Loucy (cell line): ENCODE data around the gene ZNF79.

Source experiments
- EZH2phosphoT487 ChIP-seq: fragments of 200-600 bp; IDR thresholded peaks from 2 replicates; pipeline ENCODE4 v1.6.1; 2018; ENCODE audit warnings: antibody characterized with exemption, mild to moderate bottlenecking, moderate library complexity, borderline replicate concordance
- TF ChIP-seq, protein P1 (sequence below): fragments of 200-600 bp; sonication (generic); conservative IDR thresholded peaks from 2 replicates; pipeline ENCODE4 v1.5.1; 2014; ENCODE audit warnings: mild to moderate bottlenecking, antibody characterized with exemption, low read length

DNA sequence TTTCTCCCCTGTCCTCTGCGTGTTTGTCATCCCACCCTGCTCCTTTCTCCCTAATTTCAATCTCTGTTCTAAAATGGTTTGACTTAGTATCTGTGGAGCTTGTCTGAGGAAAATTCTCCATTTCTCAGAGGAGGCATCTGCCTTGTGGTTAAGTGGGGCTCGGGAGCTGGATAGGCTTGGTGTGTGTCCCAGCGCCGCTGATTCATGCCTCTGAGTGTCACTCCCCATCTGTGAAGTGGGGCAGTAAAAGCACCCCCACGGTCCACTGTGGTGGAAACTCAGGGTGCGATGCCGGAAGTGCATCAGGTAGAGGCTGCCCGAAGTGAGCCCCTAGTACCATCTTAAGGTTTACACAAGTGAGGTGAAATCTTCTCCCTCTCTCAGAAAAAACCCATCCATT, 64.8 kb downstream of the ZNF79 start:
- TF ChIP-seq, protein P1, sequence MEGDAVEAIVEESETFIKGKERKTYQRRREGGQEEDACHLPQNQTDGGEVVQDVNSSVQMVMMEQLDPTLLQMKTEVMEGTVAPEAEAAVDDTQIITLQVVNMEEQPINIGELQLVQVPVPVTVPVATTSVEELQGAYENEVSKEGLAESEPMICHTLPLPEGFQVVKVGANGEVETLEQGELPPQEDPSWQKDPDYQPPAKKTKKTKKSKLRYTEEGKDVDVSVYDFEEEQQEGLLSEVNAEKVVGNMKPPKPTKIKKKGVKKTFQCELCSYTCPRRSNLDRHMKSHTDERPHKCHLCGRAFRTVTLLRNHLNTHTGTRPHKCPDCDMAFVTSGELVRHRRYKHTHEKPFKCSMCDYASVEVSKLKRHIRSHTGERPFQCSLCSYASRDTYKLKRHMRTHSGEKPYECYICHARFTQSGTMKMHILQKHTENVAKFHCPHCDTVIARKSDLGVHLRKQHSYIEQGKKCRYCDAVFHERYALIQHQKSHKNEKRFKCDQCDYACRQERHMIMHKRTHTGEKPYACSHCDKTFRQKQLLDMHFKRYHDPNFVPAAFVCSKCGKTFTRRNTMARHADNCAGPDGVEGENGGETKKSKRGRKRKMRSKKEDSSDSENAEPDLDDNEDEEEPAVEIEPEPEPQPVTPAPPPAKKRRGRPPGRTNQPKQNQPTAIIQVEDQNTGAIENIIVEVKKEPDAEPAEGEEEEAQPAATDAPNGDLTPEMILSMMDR, result no peak
- TF ChIP-seq EZH2phosphoT487, result no peak
